Thyroid gland (tissue), 4 donors: ENCODE results near the gene RFC3. TPM values are rescaled to one million over a fixed set of nuclear protein-coding genes. Genes with fewer than 3 reads are reported as not detected.

ENCODE experiments used
- DNase-seq, 2 donors: peaks; one replicate each; pipeline ENCODE4 v3.0.0-alpha.2; 2019
- H3K27ac ChIP-seq, 3 donors: fragments of 200-600 bp; sonication (generic); 1 replicate in 2 of 3; 2 replicates in 1 of 3; pipeline ENCODE4 v1.5.1; 2016 to 2019; ENCODE audit warnings: mild to moderate bottlenecking in 1 of 3, moderate library complexity in 1 of 3
- H3K27me3 ChIP-seq: fragments of 200-600 bp; sonication (generic); one replicate; pipeline ENCODE4 v1.5.1; 2019
- H3K36me3 ChIP-seq, 2 donors: fragments of 200-600 bp; sonication (generic); one replicate each; pipeline ENCODE4 v1.5.1; 2016 to 2019
- H3K4me1 ChIP-seq, 2 donors: fragments of 200-600 bp; sonication (generic); one replicate each; pipeline ENCODE4 v1.5.1; 2017 to 2019
- H3K4me3 ChIP-seq, 3 donors: fragments of 200-600 bp; sonication (generic); replicated peaks in 1 of 3; 1 replicate in 2 of 3; 2 replicates in 1 of 3; pipeline ENCODE4 v1.5.1; 2016; ENCODE audit warnings: mild to moderate bottlenecking in 1 of 3
- H3K9me3 ChIP-seq: fragments of 200-600 bp; sonication (generic); one replicate; pipeline ENCODE4 v1.5.1; 2017
- POLR2A ChIP-seq, 2 donors: fragments of 450-650 bp; IDR thresholded peaks; one replicate each; pipeline ENCODE4 v1.6.1; 2017; ENCODE audit warnings: antibody characterized with exemption in 2 of 2, mild to moderate bottlenecking in 2 of 2, moderate library complexity in 1 of 2
- WGBS, 2 donors: methylation state at CpG; one replicate each; pipeline ENCODE4 v1.1.5; 2017; 5-methylcytosine and 5-hydroxymethylcytosine counted together
- intact Hi-C: fragments of 100-400 bp; cut with DNase I; formaldehyde crosslinking; loops from one replicate; pipeline ENCODE4 v1.15.1; 2023
- total RNA-seq, 4 donors: library from RNA; depleted of rRNA; stranded (reverse); fragments of >200 nt; gene quantifications; one replicate each; pipeline ENCODE4 v1.2.3, GENCODE V29; 2016
- TF ChIP-seq, protein P1 (sequence below), 6 experiments: fragments of 200-600 bp in 3 of 6; fragments of 450-650 bp in 3 of 6; sonication (generic) in 3 of 6; IDR thresholded peaks; one replicate each; pipeline ENCODE4 v1.5.1; 2016 to 2019; ENCODE audit warnings: antibody characterized with exemption in 6 of 6, mild to moderate bottlenecking in 2 of 6, inconsistent platforms in 1 of 6, moderate library complexity in 1 of 6

RFC3 gene
- total RNA-seq, 4 donors from 2014 or later = 7.4 to 13.3 (median 9.8) TPM

DNA sequence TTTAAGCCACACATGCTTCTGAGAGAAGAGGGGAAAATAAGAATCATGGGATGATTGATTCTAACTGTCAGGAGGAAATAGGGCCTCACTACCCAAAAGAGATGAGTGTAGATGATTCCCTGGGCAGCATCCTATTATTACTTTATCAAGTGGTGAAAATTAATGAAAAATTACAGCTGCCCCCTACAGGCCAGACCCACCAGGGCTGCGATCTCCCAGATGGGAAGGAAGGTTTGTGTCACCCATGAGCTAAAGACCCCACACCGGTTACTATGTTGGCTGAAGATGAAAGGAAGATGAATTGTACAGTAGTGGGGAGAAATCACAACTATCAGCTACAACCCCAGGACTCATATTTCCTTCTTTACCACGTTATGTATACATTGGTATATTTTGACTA, 49.5 kb downstream of the RFC3 start:
- Histone ChIP-seq H3K27me3 (no peaks in the 10 kb centered on the region), H3K36me3 (no peaks in the 10 kb centered on the region), H3K27ac (no peak overlapping the region), H3K4me3 (no peak overlapping the region), H3K4me1 (no peaks in the 10 kb centered on the region), H3K9me3 (no peaks in the 10 kb centered on the region)
- 91 to 94% methylated on average over 3 of the region's 3 CpGs for WGBS, 2 donors
- TF ChIP-seq, protein P1, sequence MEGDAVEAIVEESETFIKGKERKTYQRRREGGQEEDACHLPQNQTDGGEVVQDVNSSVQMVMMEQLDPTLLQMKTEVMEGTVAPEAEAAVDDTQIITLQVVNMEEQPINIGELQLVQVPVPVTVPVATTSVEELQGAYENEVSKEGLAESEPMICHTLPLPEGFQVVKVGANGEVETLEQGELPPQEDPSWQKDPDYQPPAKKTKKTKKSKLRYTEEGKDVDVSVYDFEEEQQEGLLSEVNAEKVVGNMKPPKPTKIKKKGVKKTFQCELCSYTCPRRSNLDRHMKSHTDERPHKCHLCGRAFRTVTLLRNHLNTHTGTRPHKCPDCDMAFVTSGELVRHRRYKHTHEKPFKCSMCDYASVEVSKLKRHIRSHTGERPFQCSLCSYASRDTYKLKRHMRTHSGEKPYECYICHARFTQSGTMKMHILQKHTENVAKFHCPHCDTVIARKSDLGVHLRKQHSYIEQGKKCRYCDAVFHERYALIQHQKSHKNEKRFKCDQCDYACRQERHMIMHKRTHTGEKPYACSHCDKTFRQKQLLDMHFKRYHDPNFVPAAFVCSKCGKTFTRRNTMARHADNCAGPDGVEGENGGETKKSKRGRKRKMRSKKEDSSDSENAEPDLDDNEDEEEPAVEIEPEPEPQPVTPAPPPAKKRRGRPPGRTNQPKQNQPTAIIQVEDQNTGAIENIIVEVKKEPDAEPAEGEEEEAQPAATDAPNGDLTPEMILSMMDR (IDR thresholded peaks at IDR 0.05) = no peak
- intact Hi-C loops = no loop called here
- no peak for DNase-seq

DNA sequence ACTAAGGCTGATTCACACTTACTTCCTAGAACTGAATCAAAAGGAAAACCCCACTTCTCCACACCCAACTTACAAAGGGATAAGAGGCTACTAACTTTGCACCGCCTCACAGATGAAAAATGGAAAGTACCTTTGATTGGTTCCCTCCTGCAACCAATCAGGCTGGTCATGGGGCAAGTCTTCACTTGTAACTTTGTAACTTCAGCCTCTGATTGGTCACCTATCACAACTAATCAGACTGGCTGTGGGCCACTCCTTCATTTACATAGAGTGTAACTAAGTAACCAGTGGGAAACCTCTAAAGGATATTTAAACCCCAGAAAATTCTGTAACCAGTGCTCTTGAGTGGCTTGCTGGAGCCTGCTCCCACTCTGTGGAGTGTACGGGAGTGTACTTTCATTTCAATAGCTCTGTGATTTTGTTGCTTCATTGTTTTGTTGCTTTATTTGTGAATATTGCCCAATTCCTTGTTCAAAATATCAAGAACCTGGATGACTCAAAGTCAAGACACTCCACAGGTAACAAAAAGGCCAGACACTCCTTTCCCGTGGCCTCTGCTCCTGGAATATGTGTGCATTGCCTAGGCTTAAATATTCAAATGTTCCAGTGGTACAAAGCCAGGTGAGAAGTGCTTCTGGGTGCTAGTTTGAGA, 50.5 kb downstream of the RFC3 start:
- intact Hi-C loops = no loop called here
- 97 to 99% methylated on average over 3 of the region's 3 CpGs for WGBS, 2 donors
- H3K4me1 ChIP-seq = no peaks in the 10 kb centered on the region
- no peaks in the 10 kb centered on the region for H3K9me3 ChIP-seq
- TF ChIP-seq, protein P1 (IDR thresholded peaks at IDR 0.05) = no peak
- no peak for TF ChIP-seq POLR2A (IDR thresholded peaks at IDR 0.05)
- H3K27ac ChIP-seq = no peak overlapping the region
- no peaks in the 10 kb centered on the region for H3K36me3 ChIP-seq
- no peaks in the 10 kb centered on the region for H3K27me3 ChIP-seq
- no peak for DNase-seq
- no peak overlapping the region for H3K4me3 ChIP-seq

DNA sequence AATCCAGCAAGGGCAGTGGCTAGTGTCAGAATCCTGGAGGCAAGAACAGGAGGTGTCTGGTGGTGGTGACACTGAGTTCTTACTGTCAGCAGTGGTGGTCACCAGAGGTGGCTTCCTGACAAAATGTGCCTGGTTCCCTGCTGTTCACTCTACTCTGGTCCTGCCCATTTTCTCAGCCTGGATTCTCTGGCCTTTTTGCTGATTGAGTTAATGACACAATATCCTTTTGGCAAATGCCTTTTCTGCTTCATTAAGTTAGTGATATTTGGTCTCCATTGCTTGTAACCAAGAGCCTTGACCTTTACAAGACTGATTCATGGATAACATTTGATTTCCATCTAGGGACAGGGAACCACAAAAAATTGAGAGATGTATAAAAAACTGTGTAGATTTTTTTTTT, 51.1 kb downstream of the RFC3 start:
- H3K9me3 ChIP-seq = no peaks in the 10 kb centered on the region
- H3K4me3 ChIP-seq = no peak overlapping the region
- no peaks in the 10 kb centered on the region for H3K4me1 ChIP-seq
- TF ChIP-seq POLR2A (IDR thresholded peaks at IDR 0.05) = no peak
- TF ChIP-seq, protein P1 (IDR thresholded peaks at IDR 0.05) = no peak
- no peaks in the 10 kb centered on the region for H3K27me3 ChIP-seq
- H3K36me3 ChIP-seq = no peaks in the 10 kb centered on the region
- no peak for DNase-seq
- intact Hi-C loops = no loop called here
- H3K27ac ChIP-seq = no peak overlapping the region

DNA sequence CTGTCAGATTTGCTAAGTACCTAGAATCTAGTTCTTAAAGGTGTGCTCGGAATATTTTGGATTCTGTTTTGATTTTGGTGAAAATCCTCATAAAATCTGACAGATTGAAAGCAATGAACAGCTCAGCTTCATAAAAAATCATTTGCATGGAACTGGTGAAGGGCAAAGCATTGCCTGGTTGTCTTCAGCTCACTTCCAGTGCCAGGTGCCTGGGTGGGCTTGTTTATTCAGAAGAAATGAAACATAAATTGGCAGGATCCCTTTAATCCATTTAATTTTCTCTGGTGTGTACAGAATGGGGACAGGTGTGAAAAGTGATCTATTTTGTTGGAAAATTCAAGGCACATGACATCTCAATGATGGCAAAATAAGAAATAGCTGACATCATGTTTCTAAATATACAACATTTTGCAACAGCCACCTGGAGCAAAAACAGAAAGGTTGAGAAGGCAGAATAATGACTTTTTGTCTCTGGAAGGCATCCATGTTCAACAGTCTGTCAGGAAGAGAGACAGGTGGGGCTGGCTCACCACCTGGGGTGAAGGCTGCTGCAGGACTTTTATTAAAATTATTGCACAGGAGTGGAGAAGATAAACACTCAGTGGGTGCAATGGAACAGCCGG, 52.2 kb downstream of the RFC3 start:
- Histone ChIP-seq H3K27me3 (no peaks in the 10 kb centered on the region), H3K9me3 (no peaks in the 10 kb centered on the region), H3K4me1 (no peaks in the 10 kb centered on the region), H3K27ac (no peak overlapping the region), H3K36me3 (no peaks in the 10 kb centered on the region), H3K4me3 (no peak overlapping the region)
- 91 to 92% methylated on average over 2 of the region's 2 CpGs for WGBS, 2 donors
- TF ChIP-seq, protein P1 (IDR thresholded peaks at IDR 0.05) = no peak
- TF ChIP-seq POLR2A (IDR thresholded peaks at IDR 0.05) = no peak
- DNase-seq = no peak
- intact Hi-C loops = no loop called here

DNA sequence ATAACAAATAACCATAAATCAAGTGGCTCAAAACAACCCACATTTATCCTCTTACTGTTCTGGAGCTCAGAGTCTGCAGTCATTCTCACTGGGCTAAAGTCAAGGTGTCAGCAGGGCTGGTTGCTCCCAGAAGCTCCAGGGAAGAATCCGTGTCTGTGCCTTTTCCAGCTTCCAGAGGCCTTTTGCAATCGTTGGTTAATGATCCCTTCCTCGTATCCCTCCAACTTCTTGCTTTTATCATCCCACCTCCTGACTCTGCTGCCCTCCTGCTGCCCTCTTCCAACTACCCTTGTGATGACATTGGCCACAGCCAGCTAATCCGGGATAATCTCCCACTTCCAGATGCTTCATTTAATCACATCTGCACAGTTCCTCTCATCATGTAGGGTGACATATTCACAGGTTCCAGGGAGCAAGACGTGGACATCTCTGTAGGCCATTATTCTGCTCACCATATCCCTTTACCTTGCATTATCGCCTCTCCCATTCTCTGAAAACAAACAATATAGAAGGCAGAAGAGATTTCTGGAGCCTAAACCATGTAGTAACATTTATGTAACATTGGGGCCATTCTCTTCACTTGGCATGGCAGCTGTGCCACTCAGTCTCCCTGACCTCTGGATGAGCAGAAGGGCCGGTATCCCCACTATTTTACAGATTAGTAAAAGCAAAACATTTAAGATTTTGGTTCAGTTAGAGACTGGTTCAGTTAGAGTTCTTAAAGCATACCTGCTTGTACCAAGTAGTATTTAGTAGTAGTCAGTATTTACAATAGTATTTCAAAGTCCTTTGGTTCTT, 53.5 kb downstream of the RFC3 start:
- Histone ChIP-seq H3K27ac (no peak overlapping the region), H3K36me3 (no peaks in the 10 kb centered on the region), H3K4me3 (no peak overlapping the region), H3K4me1 (no peaks in the 10 kb centered on the region), H3K9me3 (no peaks in the 10 kb centered on the region), H3K27me3 (no peaks in the 10 kb centered on the region)
- WGBS, 2 donors = 87 to 94% methylated on average over 7 of the region's 7 CpGs
- intact Hi-C loops = no loop called here
- no peak for DNase-seq
- TF ChIP-seq, protein P1 (IDR thresholded peaks at IDR 0.05) = no peak
- no peak for TF ChIP-seq POLR2A (IDR thresholded peaks at IDR 0.05)
